HG03066 (cell line): ENCODE results near the gene GPR55.

ENCODE experiments used
- ATAC-seq: cut with Tn5 transposase; IDR thresholded peaks from one replicate; pipeline ENCODE4 v1.9.1; 2021; ENCODE audit warnings: low read depth; ENCODE audit not compliant: unreplicated experiment

GPR55 gene

GRCh38 chr2:230921806-230922595, 3.0 kb downstream of the GPR55 start:
- ATAC-seq: no peak

- no peak for ATAC-seq
Observed at GRCh38 chr2:230920167-230920566, 4.9 kb downstream of the GPR55 start.

- no peak for ATAC-seq
Observed at GRCh38 chr2:230919681-230920080, 5.4 kb downstream of the GPR55 start.

- ATAC-seq: no peak
Observed at GRCh38 chr2:230919240-230919639, 5.8 kb downstream of the GPR55 start.

GRCh38 chr2:230916218-230916617, 8.8 kb downstream of the GPR55 start:
- ATAC-seq: no peak

- ATAC-seq: no peak
Observed at GRCh38 chr2:230915319-230915718, 9.7 kb downstream of the GPR55 start.

- no peak for ATAC-seq
Observed at GRCh38 chr2:230914886-230915285, 10.2 kb downstream of the GPR55 start.

- no peak for ATAC-seq
Observed at GRCh38 chr2:230913406-230914143, 11.5 kb downstream of the GPR55 start.

GRCh38 chr2:230912724-230913123, 12.3 kb downstream of the GPR55 start:
- ATAC-seq: no peak

GRCh38 chr2:230912046-230912445, 13.0 kb downstream of the GPR55 start:
- no peak for ATAC-seq

- no peak for ATAC-seq
Observed at GRCh38 chr2:230910546-230911177, 14.4 kb downstream of the GPR55 start.

GRCh38 chr2:230909841-230910545, 15.0 kb downstream of the GPR55 start:
- no peak for ATAC-seq

- no peak for ATAC-seq
Observed at GRCh38 chr2:230908595-230909191, 16.3 kb downstream of the GPR55 start.

- no peak for ATAC-seq
Observed at GRCh38 chr2:230908092-230908594, 16.9 kb downstream of the GPR55 start.

- ATAC-seq: no peak
Observed at GRCh38 chr2:230907361-230908091, 17.5 kb downstream of the GPR55 start.

- no peak for ATAC-seq
Observed at GRCh38 chr2:230906471-230907230, 18.4 kb downstream of the GPR55 start.

GRCh38 chr2:230905448-230906421, 19.3 kb downstream of the GPR55 start:
- ATAC-seq: no peak
